Measurements from ENCODE around the gene RASL10A. TPM values are rescaled to one million over a fixed set of nuclear protein-coding genes. Genes with fewer than 3 reads are reported as not detected.

The RASL10A gene
- polyA plus RNA-seq, 1 donor from 2014 or later: not detected

DNA sequence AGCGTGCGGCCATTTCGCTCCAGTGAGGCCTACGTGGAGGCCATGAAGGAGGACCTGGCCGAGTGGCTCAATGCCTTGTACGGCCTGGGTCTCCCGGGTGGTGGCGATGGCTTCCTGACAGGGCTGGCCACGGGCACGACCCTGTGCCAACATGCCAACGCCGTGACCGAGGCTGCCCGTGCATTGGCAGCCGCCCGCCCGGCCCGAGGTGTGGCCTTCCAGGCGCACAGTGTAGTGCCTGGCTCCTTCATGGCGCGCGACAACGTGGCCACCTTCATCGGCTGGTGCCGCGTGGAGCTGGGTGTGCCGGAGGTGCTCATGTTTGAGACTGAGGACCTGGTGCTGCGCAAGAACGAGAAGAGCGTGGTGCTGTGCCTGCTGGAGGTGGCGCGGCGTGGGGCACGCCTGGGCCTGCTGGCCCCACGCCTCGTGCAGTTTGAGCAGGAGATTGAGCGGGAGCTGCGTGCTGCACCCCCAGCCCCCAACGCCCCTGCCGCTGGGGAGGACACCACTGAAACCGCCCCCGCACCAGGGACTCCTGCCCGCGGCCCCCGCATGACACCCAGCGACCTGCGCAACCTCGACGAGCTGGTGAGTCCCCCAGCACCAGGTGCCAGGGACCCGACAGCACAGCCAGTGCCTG lies 7.2 kb downstream of the RASL10A start:
- Mint-ChIP-seq H3K27ac (no peak overlapping the region), H3K4me3 (peak overlapping the region in 2 of 4 donors; percentile 33 to 87), H3K9me3 (no peaks in the 10 kb centered on the region), H3K36me3 (no peaks in the 10 kb centered on the region), H3K27me3 (peaks cover 35% of the 10 kb centered on the region), H3K4me1 (peaks cover 4 to 8% (median 6%) of the 10 kb centered on the region in 3 donors)

DNA sequence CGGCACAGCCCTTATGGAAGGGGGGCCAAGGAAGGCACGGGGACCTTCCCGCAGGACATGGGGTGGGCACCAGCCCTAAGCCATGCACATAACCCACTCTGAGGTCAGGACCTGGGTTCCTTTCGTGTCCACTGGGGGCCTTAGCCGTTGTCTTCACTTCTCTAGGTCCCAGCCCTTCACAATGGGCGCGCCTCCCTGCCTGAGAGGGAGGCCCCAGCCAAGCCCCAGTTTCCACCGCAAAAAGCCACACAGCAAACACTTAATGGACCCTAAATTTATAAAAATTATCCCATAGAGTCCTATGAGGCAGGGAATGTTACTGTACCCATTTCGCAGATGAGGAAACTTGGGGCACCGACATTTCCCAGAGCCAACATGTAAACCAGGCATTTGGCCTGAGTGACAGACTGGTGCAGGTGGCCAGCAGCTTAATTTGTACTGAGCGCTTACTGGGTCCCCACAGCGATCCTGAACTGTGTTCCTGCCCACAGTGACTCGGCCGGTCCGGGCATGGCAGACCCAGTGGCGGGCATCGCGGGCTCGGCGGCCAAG lies 7.8 kb downstream of the RASL10A start:
- H3K36me3 Mint-ChIP-seq: no peaks in the 10 kb centered on the region
- peak overlapping the region in 1 of 3 donors; percentile 93 for H3K27ac Mint-ChIP-seq
- H3K4me1 Mint-ChIP-seq: peaks cover 4 to 8% (median 6%) of the 10 kb centered on the region in 3 donors
- H3K9me3 Mint-ChIP-seq: no peaks in the 10 kb centered on the region
- H3K4me3 Mint-ChIP-seq: peak overlapping the region; percentile 74 to 87 (median 86)
- H3K27me3 Mint-ChIP-seq: peaks cover 31% of the 10 kb centered on the region

DNA sequence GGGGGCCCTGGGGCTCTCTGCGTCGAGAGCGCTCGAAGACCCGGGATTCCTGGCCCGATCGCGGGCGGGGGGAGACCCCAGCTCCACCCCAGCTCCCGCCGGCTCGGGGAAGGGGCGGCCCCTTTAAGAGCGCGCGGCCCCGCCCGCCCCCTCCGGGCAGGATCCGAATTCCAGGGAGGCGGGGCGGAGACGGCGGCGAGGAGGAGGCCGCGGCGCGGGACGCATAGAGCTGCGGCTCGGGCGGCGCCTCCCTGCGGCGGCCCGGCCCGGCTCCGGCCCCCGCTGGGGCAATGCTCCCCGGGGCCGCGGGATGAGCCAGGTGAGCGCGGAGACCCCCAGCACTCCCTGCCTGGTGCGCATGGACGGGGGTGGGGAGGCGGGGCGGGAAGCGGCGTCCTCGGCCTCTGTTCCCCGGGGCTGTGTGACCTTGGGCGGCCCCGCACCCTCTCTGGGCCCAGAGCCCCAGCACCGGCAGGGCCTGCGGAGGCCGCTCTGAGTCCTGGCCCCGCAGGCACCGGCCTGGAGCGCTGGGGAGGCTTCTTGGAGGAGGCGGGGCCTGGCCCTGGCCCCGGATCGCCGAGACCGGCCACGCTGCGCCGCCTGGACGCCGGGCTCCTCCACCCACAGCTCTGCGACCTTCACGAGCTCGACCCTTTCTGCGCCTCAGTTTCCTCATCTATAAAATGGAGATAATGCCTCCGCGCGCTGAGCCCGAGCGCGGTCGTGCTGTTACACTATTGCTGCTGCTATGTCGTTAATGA lies 8.5 kb downstream of the RASL10A start:
- peaks cover 2 to 8% (median 6%) of the 10 kb centered on the region in 3 donors for H3K4me1 Mint-ChIP-seq
- H3K27me3 Mint-ChIP-seq: peaks cover 27% of the 10 kb centered on the region
- no peaks in the 10 kb centered on the region for H3K36me3 Mint-ChIP-seq
- H3K27ac Mint-ChIP-seq: peak overlapping the region in 1 of 3 donors; percentile 93
- H3K9me3 Mint-ChIP-seq: no peaks in the 10 kb centered on the region
- peak overlapping the region; percentile 74 to 92 (median 86) for H3K4me3 Mint-ChIP-seq

DNA sequence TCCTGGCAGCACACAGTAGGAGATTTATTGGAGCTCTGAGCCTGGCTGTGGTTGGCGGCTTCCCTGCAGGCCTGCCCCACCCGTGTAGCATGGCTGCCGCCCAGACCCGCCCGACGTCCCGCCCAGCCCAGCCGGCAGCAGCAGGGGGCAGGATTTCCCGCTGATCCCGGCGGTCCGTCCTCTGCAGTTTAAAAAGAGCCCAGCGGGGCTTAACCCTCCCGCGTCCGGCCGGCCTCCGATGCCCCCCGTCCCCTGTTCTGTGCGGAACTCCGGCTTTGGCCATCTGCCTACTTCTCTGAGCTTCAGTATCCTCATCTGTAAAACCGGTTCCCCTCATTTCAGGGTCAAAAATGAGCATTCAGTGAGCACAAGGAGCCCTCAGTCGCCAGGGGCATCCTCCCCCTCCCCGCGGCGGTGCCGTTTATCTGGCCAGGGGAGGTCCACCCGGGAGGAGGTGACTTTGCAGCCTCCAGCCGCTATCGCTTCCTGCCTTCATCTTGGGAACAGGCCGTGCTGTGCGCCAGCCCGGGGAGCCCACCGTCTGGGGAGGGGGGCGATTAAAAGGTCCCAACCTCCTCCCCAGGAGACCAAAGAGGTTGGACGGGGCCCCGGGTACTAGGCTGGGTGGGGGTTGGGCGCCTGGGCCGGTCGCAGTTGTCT lies 9.2 kb downstream of the RASL10A start, which contains the start of gene GAS2L1:
GAS2L1 (plus strand) TSS at position 476 of the 660 bp plus-strand sequence. CDS start 1,456 bp downstream, outside the sequence.
- H3K27me3 Mint-ChIP-seq: peaks cover 26% of the 10 kb centered on the region
- no peaks in the 10 kb centered on the region for H3K9me3 Mint-ChIP-seq
- H3K27ac Mint-ChIP-seq: peak within 1 kb of the TSS in 1 of 3 donors; percentile 93
- H3K4me1 Mint-ChIP-seq: peaks cover 2 to 8% (median 6%) of the 10 kb centered on the region in 3 donors
- no peaks in the 10 kb centered on the region for H3K36me3 Mint-ChIP-seq
- peak within 1 kb of the TSS; percentile 75 to 92 (median 88) for H3K4me3 Mint-ChIP-seq

DNA sequence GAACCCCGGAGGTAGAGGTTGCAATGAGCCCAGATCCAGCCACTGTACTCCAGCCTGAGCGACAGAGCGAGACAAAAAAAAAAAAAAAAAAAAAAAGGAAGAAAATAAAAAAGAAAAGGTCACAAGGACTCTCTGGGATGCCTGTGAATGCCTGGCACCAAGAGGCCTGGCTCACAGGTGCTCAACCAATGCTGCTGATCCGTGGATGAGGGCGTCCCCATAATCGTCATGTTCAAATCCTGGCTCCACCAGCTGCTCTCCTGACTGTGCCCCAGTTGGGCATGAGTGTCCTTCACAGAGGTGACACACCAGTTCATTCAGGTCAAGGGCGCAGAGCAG lies 9.7 kb downstream of the RASL10A start:
- H3K4me3 Mint-ChIP-seq: peak overlapping the region in 3 of 4 donors; percentile 75 to 92 (median 88)
- peaks cover 4 to 8% (median 4%) of the 10 kb centered on the region in 3 donors for H3K4me1 Mint-ChIP-seq
- no peaks in the 10 kb centered on the region for H3K36me3 Mint-ChIP-seq
- H3K9me3 Mint-ChIP-seq: no peaks in the 10 kb centered on the region
- H3K27me3 Mint-ChIP-seq: peaks cover 21% of the 10 kb centered on the region
- no peak overlapping the region for H3K27ac Mint-ChIP-seq

DNA sequence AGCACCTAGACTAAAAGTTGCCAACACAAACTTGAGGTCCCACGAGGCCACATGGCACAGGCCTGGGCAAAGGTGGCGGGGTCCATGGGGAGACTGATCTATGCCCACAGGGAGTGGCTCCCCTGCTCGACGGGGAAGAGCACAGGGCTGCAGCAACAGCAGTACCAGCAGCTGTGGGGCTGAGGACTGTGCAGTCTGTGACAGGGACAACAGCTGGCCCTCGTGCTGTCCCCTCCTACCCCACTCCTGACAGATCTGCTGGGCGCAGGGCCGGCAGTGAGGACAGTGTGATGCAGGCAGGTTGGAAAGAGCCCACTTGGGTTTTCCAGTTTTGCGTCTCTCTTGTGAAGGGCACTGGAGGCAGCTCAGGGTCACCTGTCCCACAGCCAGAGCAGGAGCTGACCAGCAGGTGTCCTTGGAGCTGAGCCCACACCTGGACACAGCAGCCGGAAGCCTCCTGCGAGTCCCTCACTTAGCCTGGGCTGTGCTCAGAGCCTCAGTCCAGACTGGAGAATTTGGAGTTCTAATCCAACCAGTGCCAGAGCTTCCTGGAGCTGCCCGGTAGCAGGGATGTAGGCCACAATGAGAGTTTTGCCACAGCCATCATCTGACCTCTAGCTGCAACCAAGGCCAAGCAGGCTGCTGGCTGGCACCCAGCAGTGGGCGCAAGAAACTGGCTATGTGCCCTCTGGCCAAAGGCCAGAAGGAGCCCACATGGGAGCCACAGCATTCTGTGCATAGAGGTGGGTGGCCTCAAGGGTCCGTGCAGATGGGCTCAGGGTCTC lies 12.6 kb downstream of the RASL10A start:
- Mint-ChIP-seq H3K27me3 (peaks cover 16% of the 10 kb centered on the region), H3K27ac (peak overlapping the region in 1 of 3 donors; percentile 31), H3K9me3 (no peaks in the 10 kb centered on the region), H3K4me3 (peak overlapping the region in 1 of 4 donors; percentile 27), H3K36me3 (peaks cover 3% of the 10 kb centered on the region), H3K4me1 (peaks cover 4 to 8% (median 7%) of the 10 kb centered on the region in 3 donors)

DNA sequence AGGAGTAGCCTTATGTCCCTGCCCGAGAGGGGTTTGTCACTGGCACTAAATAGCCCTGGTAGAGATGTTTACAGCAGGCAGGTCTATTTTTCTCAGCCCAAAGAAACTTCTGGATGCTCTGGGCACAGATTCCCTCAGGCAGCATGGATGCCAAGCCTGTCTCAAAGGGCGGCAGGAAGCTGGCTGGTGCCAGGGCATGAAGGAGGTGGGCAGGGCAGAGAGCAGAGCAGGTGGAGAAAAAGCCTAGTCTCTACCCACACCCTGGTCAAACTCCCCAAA lies 13.2 kb downstream of the RASL10A start:
- H3K9me3 Mint-ChIP-seq: no peaks in the 10 kb centered on the region
- peaks cover 3 to 7% (median 5%) of the 10 kb centered on the region in 3 donors for H3K4me1 Mint-ChIP-seq
- H3K27me3 Mint-ChIP-seq: peaks cover 13% of the 10 kb centered on the region
- H3K27ac Mint-ChIP-seq: peak overlapping the region in 1 of 3 donors; percentile 31
- no peak overlapping the region for H3K4me3 Mint-ChIP-seq
- H3K36me3 Mint-ChIP-seq: peaks cover 3% of the 10 kb centered on the region

DNA sequence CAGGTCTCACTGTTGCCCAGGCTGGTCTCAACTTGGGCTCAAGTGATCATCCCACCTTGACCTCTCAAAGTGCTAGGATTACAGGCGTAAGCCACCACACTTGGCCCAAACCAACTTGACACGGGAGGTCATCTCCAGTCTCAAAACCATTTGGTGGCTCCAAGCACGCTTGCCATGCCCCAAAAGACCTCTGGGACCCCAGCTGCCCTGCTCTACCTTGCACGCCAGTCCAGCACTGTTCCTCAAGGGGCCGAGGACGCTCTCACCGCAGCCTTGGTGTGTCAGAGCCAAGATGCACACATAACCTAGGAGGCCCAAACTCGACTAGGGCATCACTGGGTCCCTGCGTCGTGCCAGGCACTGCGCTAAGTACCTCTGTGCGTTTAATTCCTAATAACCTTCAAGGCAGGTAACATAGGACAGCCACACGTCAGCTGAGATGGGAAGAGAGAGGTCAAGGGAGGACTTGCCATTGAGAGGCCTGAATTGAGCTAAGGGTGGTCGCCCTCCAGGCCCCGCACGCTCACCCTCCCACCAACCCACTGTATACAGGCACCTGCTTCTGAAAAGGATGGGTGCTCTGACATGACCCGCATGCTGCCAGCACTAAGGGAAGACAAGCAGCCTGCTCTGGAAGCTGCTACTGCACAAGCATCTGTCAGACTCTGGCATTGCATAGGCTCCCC lies 13.6 kb downstream of the RASL10A start:
- peaks cover 5% of the 10 kb centered on the region for H3K36me3 Mint-ChIP-seq
- H3K4me3 Mint-ChIP-seq: no peak overlapping the region
- no peaks in the 10 kb centered on the region for H3K9me3 Mint-ChIP-seq
- H3K4me1 Mint-ChIP-seq: peaks cover 2 to 7% (median 4%) of the 10 kb centered on the region in 3 donors
- no peak overlapping the region for H3K27ac Mint-ChIP-seq
- H3K27me3 Mint-ChIP-seq: peaks cover 12% of the 10 kb centered on the region

DNA sequence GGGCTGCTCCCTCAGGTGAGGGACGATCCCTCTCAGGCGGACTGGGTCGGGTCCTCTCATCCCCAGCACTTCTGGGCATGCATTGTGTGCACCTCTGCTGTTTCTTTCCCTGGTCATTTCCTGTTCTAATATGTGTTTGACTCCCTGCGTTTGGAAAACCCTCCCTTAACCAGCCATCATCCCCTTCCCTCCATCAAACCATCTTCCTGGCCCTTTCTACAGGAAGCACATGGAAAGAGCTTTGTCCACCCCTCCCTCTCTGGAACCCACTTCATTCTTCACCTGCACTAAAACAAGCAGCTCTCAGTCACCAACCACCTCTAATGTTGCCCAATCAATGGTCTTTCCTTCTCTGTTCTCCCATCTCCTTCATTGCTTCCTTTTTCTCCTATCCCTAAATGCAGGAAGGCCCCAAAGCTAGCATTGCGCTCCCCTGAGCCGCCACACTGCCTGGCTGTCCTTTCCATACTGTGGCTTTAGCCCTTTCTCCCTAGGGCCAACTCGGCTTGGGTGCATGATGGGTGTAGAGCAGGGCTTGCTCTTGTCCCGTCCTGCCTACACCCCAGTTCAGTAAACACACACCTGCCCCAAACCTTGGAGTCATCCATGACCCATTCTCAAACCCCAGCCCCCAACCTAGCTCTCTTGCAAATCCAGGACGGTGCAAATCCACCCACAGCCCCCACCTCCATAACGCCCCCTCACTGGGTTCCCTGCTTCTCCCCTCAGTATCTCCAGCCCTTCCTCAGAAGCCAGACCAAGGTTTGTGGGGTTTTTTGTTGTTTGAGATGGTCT lies 14.5 kb downstream of the RASL10A start:
- Mint-ChIP-seq H3K4me1 (peaks cover 0 to 7% (median 4%) of the 10 kb centered on the region in 3 donors), H3K27me3 (peaks cover 11% of the 10 kb centered on the region), H3K27ac (peak overlapping the region in 1 of 3 donors; percentile 14), H3K9me3 (no peaks in the 10 kb centered on the region), H3K4me3 (no peak overlapping the region), H3K36me3 (peaks cover 5% of the 10 kb centered on the region)

DNA sequence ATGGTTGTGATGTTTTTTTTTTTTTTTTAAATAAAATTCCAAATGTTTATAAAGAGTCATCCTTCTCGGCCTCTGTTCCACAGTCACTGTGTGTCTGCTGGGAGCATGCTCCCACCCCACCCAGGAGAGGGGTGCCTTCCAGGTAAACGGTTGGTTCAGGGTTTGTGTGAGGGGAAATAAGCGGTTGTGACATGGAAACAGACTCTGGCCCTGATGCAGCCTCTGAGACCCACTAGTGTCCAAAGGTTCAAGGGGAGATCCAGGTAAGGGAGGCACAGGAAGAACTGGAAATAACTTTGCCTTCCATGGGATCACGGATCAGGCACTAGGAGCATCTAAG lies 15.1 kb downstream of the RASL10A start:
- no peak overlapping the region for H3K4me3 Mint-ChIP-seq
- H3K27ac Mint-ChIP-seq: no peak overlapping the region
- H3K27me3 Mint-ChIP-seq: peaks cover 9% of the 10 kb centered on the region
- H3K4me1 Mint-ChIP-seq: peaks cover 0 to 6% (median 4%) of the 10 kb centered on the region in 3 donors
- H3K36me3 Mint-ChIP-seq: peaks cover 5% of the 10 kb centered on the region
- H3K9me3 Mint-ChIP-seq: no peaks in the 10 kb centered on the region

DNA sequence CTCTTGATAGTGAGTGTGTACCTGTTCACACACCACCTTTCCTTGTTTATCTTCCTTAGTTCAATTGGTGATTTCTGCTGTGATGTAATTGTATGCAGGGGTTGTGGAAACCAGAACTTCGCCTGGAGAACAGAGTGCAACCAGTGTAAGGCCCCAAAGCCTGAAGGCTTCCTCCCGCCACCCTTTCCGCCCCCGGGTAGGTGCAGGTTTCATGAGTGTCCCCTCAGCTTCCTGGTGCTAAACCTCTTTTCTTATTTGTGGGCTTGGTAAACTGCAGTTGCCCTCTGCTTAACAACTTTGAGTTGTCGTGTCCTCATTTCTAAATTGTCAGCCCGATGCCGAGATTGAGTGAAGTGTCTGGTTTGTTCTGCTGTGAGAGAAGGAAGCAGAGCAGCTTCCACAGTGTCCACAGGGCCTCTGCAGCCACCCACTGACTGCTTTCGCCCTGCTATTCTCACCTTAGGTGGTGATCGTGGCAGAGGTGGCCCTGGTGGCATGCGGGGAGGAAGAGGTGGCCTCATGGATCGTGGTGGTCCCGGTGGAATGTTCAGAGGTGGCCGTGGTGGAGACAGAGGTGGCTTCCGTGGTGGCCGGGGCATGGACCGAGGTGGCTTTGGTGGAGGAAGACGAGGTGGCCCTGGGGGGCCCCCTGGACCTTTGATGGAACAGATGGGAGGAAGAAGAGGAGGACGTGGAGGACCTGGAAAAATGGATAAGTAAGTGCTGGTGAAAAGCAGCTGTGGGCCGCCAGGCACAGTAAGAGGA lies 16.2 kb downstream of the RASL10A start:
- Mint-ChIP-seq H3K36me3 (peaks cover 5% of the 10 kb centered on the region), H3K9me3 (no peaks in the 10 kb centered on the region), H3K4me1 (peaks cover 0 to 6% (median 4%) of the 10 kb centered on the region in 3 donors), H3K27ac (peak overlapping the region in 1 of 3 donors; percentile 90), H3K4me3 (no peak overlapping the region), H3K27me3 (peaks cover 3% of the 10 kb centered on the region)

DNA sequence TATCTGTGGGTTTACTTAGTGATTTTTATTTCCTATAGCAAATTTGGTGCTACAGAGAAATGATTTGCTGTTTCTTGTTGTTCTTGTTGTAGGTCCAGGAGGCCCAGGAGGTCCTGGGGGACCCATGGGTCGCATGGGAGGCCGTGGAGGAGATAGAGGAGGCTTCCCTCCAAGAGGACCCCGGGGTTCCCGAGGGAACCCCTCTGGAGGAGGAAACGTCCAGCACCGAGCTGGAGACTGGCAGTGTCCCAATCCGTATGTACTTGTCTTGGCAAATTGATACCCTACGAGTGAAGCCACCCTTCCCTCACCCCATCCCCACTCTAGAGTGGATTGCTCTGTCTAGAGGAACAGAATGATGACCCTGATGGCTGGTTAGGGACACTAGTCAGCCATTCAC lies 16.9 kb downstream of the RASL10A start:
- H3K4me1 Mint-ChIP-seq: peaks cover 0 to 6% (median 0%) of the 10 kb centered on the region in 3 donors
- H3K36me3 Mint-ChIP-seq: peaks cover 5% of the 10 kb centered on the region
- H3K9me3 Mint-ChIP-seq: no peaks in the 10 kb centered on the region
- H3K27ac Mint-ChIP-seq: peak overlapping the region in 1 of 3 donors; percentile 90
- H3K4me3 Mint-ChIP-seq: no peak overlapping the region
- no peaks in the 10 kb centered on the region for H3K27me3 Mint-ChIP-seq

DNA sequence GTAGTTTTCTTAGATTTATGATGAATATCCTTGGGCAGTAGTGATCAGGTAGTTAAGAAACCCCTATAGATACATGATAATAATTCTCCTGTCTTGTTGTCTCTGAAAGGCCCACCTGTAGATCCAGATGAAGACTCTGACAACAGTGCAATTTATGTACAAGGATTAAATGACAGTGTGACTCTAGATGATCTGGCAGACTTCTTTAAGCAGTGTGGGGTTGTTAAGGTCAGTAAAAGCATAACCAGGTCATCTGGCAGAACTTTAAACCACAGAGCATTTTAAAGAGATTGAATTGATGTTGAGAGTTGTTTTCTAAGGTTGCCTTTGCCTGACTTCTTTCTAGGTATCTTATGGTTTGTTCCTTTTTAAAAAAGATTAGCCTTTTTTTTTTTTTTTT lies 23.1 kb downstream of the RASL10A start:
- Mint-ChIP-seq H3K4me1 (peaks cover 0 to 4% (median 2%) of the 10 kb centered on the region in 3 donors), H3K36me3 (peaks cover 8% of the 10 kb centered on the region), H3K27ac (peak overlapping the region in 1 of 3 donors; percentile 4), H3K27me3 (no peaks in the 10 kb centered on the region), H3K9me3 (no peaks in the 10 kb centered on the region), H3K4me3 (no peak overlapping the region)
